ENCODE measurements around the gene C17orf100.

DNA sequence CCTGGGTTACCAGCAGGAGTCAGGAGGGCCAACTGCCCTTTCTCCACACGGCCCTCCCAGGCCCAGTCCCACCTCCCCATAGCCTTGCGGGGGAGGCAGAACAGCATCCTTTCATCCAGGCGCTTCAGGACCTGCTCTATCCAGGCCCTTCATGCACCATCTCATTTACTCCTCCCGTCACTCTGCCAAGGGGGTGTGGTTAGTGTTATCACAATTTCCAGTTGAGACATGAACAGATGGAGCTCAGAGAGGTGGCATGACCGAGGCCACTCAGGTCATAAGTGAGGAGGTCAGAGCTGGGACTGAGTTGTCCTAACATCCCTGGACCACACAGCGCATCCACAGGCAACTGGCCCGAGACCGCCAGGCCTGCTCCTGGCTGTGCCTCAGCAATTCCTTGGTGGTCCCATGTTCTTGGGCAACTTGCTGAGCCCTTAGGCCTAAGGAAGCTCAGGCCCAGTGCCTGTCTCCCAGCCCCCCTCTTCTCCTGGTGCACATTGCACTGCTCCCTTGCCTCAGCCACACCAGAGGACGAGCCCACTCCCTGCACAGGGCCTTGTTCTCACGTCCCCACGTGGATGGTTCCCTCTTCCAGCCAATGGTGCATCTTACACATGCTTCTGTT, 23.8 kb downstream of the C17orf100 start:
- TF ChIP-seq, protein P1, sequence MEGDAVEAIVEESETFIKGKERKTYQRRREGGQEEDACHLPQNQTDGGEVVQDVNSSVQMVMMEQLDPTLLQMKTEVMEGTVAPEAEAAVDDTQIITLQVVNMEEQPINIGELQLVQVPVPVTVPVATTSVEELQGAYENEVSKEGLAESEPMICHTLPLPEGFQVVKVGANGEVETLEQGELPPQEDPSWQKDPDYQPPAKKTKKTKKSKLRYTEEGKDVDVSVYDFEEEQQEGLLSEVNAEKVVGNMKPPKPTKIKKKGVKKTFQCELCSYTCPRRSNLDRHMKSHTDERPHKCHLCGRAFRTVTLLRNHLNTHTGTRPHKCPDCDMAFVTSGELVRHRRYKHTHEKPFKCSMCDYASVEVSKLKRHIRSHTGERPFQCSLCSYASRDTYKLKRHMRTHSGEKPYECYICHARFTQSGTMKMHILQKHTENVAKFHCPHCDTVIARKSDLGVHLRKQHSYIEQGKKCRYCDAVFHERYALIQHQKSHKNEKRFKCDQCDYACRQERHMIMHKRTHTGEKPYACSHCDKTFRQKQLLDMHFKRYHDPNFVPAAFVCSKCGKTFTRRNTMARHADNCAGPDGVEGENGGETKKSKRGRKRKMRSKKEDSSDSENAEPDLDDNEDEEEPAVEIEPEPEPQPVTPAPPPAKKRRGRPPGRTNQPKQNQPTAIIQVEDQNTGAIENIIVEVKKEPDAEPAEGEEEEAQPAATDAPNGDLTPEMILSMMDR (IDR thresholded peaks at IDR 0.05) = no peak
- TF ChIP-seq EP300 (IDR thresholded peaks at IDR 0.05) (no peak), POLR2A (IDR thresholded peaks at IDR 0.05; ENCODE audit: low read depth) (no peak), POLR2AphosphoS5 (IDR thresholded peaks at IDR 0.05) (no peak)
